CD4-positive, alpha-beta T cell (primary cell): ENCODE measurements around the gene DNASE1. TPM values are rescaled to one million over a fixed set of nuclear protein-coding genes. Genes with fewer than 3 reads are reported as not detected.

Source experiments
- ATAC-seq: fragments of 200-7000 bp; cut with Tn5 transposase; one replicate; pipeline ENCODE4 v1.10.0; 2022; ENCODE audit warnings: mild to moderate bottlenecking; ENCODE audit not compliant: poor library complexity
- CTCF ChIA-PET: fragments of 350-600 bp; sonication (Branson Sonifier 250); formaldehyde crosslinking; loops from one replicate; lab custom pipeline; 2021; ENCODE audit warnings: antibody characterized with exemption, inconsistent platforms; lab: Charles Lee
- POLR2A ChIA-PET: fragments of 350-600 bp; sonication (Branson Sonifier 250); formaldehyde crosslinking; loops from one replicate; lab custom pipeline; 2021; ENCODE audit warnings: antibody characterized with exemption, inconsistent platforms; lab: Charles Lee
- DNase-seq, 14 experiments: peaks; one replicate each; pipeline ENCODE4 v3.0.0-alpha.2; 2013 to 2020; ENCODE audit warnings: mixed read lengths in 2 of 14
- H3K27ac ChIP-seq, 2 donors: one replicate each; pipeline versions ENCODE4 v1.5.1 to v1.7.0; 2013; ENCODE audit warnings: low read length in 2 of 2, low read depth in 1 of 2, mild to moderate bottlenecking in 1 of 2
- H3K27me3 ChIP-seq, 2 experiments: 1 replicate in 1 of 2; 2 replicates in 1 of 2; pipeline versions ENCODE4 v1.6.1 to v1.7.0; 2013; ENCODE audit warnings: low read length in 2 of 2, control low read depth in 1 of 2, mild to moderate bottlenecking in 1 of 2, moderate library complexity in 1 of 2; ENCODE audit not compliant: insufficient read depth in 2 of 2, control insufficient read depth in 1 of 2
- H3K36me3 ChIP-seq: one replicate; pipeline ENCODE4 v1.6.1; 2013; ENCODE audit warnings: low read length, control low read depth; ENCODE audit not compliant: insufficient read depth
- H3K4me1 ChIP-seq: one replicate; pipeline ENCODE4 v1.6.1; 2013; ENCODE audit warnings: low read length, control low read depth; ENCODE audit not compliant: insufficient read depth
- H3K4me3 ChIP-seq: one replicate; pipeline ENCODE4 v1.5.1; 2013; ENCODE audit warnings: mild to moderate bottlenecking, low read length, moderate library complexity
- H3K9me3 ChIP-seq, 2 experiments: 1 replicate in 1 of 2; 2 replicates in 1 of 2; pipeline versions ENCODE4 v1.6.1 to v1.7.0; 2013; ENCODE audit warnings: low read length in 2 of 2, mild to moderate bottlenecking in 2 of 2, control low read depth in 1 of 2, moderate library complexity in 1 of 2; ENCODE audit not compliant: control insufficient read depth in 1 of 2, insufficient read depth in 1 of 2
- H3K27ac Mint-ChIP-seq: one replicate; pipeline ENCODE4 v1.8.0; 2020; ENCODE audit warnings: mixed read lengths
- H3K27me3 Mint-ChIP-seq: one replicate; pipeline ENCODE4 v1.8.0; 2021; ENCODE audit warnings: mixed read lengths
- H3K36me3 Mint-ChIP-seq: one replicate; pipeline ENCODE4 v1.8.0; 2021; ENCODE audit warnings: low read depth, mixed read lengths
- H3K4me1 Mint-ChIP-seq: one replicate; pipeline ENCODE4 v1.8.0; 2021; ENCODE audit warnings: low read depth, mixed read lengths
- H3K4me3 Mint-ChIP-seq: one replicate; pipeline ENCODE4 v1.8.0; 2020; ENCODE audit warnings: mild to moderate bottlenecking, mixed read lengths
- H3K9me3 Mint-ChIP-seq: one replicate; pipeline ENCODE4 v1.8.0; 2020; ENCODE audit warnings: mixed read lengths
- CTCF ChIP-seq: fragments of 200-600 bp; IDR thresholded peaks from one replicate; pipeline ENCODE4 v1.8.0; 2022; ENCODE audit warnings: antibody characterized with exemption, mild to moderate bottlenecking
- intact Hi-C, 2 experiments: fragments of 100-400 bp; cut with DNase I in 1 of 2; cut with micrococcal nuclease in 1 of 2; formaldehyde crosslinking; loops; one replicate each; pipeline versions ENCODE4 v1.15.1 to v1.9.0; 2023 to 2025; cut with DNase I, micrococcal nuclease
- total RNA-seq, 174 experiments: library from RNA in 2 of 174; stranded (reverse) in 2 of 174; gene quantifications; one replicate each; pipeline ENCODE4 v1.2.3 and lab custom pipeline; 2021 to 2026

DNASE1 gene
- total RNA-seq, 2 experiments from 2014 or later, result 9.5 to 10.4 TPM

- no peak for TF ChIP-seq CTCF
- peaks cover 3% of the 10 kb centered on the region for H3K4me1 ChIP-seq
- no peaks in the 10 kb centered on the region for H3K9me3 Mint-ChIP-seq
- H3K27ac Mint-ChIP-seq, result no peak overlapping the region
- ATAC-seq, result no peak
- H3K27me3 Mint-ChIP-seq, result no peaks in the 10 kb centered on the region
- ChIA-PET POLR2A (interaction anchor here (0.7 kb wide), 1 partner anchor 212 kb away, joined by 3 read pairs; no protein-coding TSS in a partner anchor), CTCF (no interaction called here)
- peaks cover 17% of the 10 kb centered on the region for H3K36me3 ChIP-seq
- no peak overlapping the region for H3K27ac ChIP-seq
- no peak overlapping the region for H3K4me3 Mint-ChIP-seq
- peak in 1 of 14 experiments; percentile 2 for DNase-seq
- H3K4me1 Mint-ChIP-seq, result peaks cover 5% of the 10 kb centered on the region
- H3K9me3 ChIP-seq, result no peaks in the 10 kb centered on the region
- no peaks in the 10 kb centered on the region for H3K27me3 ChIP-seq
- H3K4me3 ChIP-seq, result no peak overlapping the region
- peaks cover 20% of the 10 kb centered on the region for H3K36me3 Mint-ChIP-seq
- intact Hi-C loops, result no loop called here
Measured at GRCh38 chr16:3650631-3651265, 3.7 kb upstream of the DNASE1 start.

- peaks cover 26% of the 10 kb centered on the region for H3K36me3 ChIP-seq
- H3K4me1 Mint-ChIP-seq, result peaks cover 5% of the 10 kb centered on the region
- ATAC-seq (no peak), DNase-seq (peak in 1 of 14 experiments; percentile 2)
- no peaks in the 10 kb centered on the region for H3K27me3 Mint-ChIP-seq
- no peaks in the 10 kb centered on the region for H3K27me3 ChIP-seq
- H3K9me3 Mint-ChIP-seq, result no peaks in the 10 kb centered on the region
- no peak overlapping the region for H3K4me3 ChIP-seq
- no peak overlapping the region for H3K4me3 Mint-ChIP-seq
- no peak for TF ChIP-seq CTCF
- H3K36me3 Mint-ChIP-seq, result peaks cover 15% of the 10 kb centered on the region
- H3K4me1 ChIP-seq, result peaks cover 3% of the 10 kb centered on the region
- intact Hi-C loops, result no loop called here
- CTCF ChIA-PET, result no interaction called here
- POLR2A ChIA-PET, result no interaction called here
- no peaks in the 10 kb centered on the region for H3K9me3 ChIP-seq
- H3K27ac ChIP-seq, result no peak overlapping the region
- H3K27ac Mint-ChIP-seq, result no peak overlapping the region
Measured at GRCh38 chr16:3651461-3652372, 2.8 kb upstream of the DNASE1 start.

GRCh38 chr16:3652373-3653195, 1.9 kb upstream of the DNASE1 start:
- H3K4me1 ChIP-seq, result peaks cover 3% of the 10 kb centered on the region
- POLR2A ChIA-PET, result no interaction called here
- CTCF ChIA-PET, result no interaction called here
- intact Hi-C loops, result no loop called here
- H3K27me3 ChIP-seq, result no peaks in the 10 kb centered on the region
- H3K9me3 ChIP-seq, result no peaks in the 10 kb centered on the region
- H3K4me3 ChIP-seq, result no peak overlapping the region
- no peak overlapping the region for H3K27ac ChIP-seq
- ATAC-seq, result no peak
- Mint-ChIP-seq H3K4me1 (peaks cover 5% of the 10 kb centered on the region), H3K36me3 (peaks cover 22% of the 10 kb centered on the region), H3K9me3 (no peaks in the 10 kb centered on the region), H3K27me3 (no peaks in the 10 kb centered on the region), H3K4me3 (no peak overlapping the region), H3K27ac (no peak overlapping the region)
- TF ChIP-seq CTCF, result no peak
- DNase-seq, result peak in 1 of 14 experiments; percentile 30
- peaks cover 35% of the 10 kb centered on the region for H3K36me3 ChIP-seq
